Endometrium (tissue), 2 donors: ENCODE measurements around the gene FASN.

ENCODE experiments used
- FAIRE-seq: peaks from 2 replicates; lab custom pipeline; 2012; peaks lifted over from hg19 to GRCh38; lab: Jason Lieb, UNC
- donor health status: control.
- donor health status: control.

FASN gene

GRCh38 chr17:82055965-82056728 lies 41.9 kb downstream of the FASN start:
- FAIRE-seq, result no peak

GRCh38 chr17:82055023-82055964 lies 42.7 kb downstream of the FASN start:
- FAIRE-seq, result no peak

GRCh38 chr17:82054351-82055022 lies 43.5 kb downstream of the FASN start:
- FAIRE-seq, result no peak

DNA sequence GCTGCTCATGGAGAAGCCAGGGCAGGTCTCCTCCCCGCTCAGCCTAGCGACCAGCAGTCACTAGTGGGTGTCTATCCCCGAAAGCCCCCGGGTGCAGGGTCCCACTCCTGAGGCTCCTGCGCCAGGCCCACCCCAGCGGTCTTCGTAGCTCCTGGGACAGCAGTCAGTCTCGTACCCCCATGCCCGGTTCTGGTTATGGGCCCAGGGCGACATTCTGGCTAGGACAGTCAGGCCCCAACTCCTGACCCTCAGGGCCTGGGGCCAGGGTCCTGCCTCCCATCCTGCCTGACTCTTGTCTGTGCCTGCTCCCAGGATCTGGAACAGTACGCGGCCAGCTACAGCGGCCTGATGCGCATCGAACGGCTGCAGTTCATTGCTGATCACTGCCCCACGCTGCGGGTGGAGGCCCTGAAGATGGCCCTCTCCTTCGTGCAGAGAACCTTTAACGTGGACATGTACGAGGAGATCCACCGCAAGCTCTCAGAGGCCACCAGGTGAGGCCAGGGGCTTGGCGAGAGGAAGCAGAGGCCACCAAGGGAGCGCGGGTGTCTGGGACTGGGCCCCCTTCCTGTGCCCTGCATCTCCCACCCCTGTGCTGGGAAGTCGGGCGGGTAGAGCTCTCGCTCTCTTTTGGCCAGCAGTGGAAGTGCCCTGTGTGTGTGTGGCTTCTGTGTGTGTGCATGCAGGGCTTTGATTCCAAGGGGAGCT lies 44.3 kb downstream of the FASN start:
- no peak for FAIRE-seq

GRCh38 chr17:82053130-82053529 lies 44.9 kb downstream of the FASN start:
- no peak for FAIRE-seq

GRCh38 chr17:82052638-82053059 lies 45.4 kb downstream of the FASN start:
- no peak for FAIRE-seq

GRCh38 chr17:82051776-82052637 lies 46.0 kb downstream of the FASN start, which contains the start of the genes GPS1 and RFNG:
GPS1 (plus strand) TSS chr17:82051898; CDS start chr17:82051932, 34 bp downstream.
RFNG (minus strand) TSS chr17:82051811; CDS start chr17:82051766, 45 bp downstream.
- no peak for FAIRE-seq

- FAIRE-seq, result no peak
Observed at GRCh38 chr17:82050761-82051641, 47.0 kb downstream of the FASN start.

DNA sequence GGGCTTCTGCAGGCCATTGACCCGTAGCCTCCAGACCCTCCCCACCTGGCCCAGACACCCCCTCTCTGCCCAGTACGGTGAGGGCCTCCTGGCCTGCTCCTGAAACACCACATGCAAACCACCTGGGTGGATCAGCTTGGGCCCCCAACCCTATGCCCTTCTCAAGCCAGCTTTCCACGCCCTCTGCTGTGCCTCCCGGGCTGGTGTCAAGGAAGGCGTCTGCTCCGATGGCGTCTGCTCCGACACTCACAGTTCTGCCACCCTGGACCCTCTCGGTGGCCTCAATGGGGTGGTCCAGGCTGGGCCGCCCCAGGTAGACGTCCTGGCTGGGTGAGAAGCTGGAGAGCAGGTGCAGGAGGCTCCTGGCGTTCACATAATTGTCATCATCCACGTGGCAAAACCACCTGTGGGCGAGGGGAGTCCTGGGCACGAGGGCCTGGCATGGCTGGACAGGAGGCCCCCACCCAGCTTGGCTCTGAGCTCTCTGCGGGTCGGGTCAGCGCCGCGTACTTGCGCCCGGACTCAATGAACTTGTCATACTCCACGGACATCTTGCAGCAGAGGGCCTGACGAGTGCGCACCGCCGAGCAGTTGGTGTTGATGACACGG lies 47.8 kb downstream of the FASN start:
- FAIRE-seq, result no peak

- no peak for FAIRE-seq
Observed at GRCh38 chr17:82049521-82049971, 48.5 kb downstream of the FASN start.

DNA sequence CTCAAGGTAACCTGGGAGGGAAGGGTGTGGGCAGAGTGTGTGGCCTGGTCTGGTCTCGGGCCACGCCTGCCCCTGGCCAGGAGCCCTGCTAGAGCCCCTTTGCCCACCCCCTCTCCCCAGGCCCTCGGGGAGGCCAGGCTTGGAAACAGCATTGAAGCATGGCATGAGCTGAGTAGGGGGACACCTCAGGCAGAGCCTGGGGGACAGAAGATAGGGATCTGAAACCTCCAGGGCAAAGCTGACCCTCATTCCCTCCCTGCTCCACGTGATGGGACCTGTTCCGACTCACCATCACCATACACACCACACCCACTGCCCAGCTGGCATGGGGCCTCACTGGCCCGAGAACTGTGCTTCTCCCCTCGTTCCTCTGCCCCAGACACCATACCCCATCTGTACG lies 48.9 kb downstream of the FASN start:
- FAIRE-seq, result no peak

GRCh38 chr17:82048571-82048971 lies 49.5 kb downstream of the FASN start:
- no peak for FAIRE-seq

DNA sequence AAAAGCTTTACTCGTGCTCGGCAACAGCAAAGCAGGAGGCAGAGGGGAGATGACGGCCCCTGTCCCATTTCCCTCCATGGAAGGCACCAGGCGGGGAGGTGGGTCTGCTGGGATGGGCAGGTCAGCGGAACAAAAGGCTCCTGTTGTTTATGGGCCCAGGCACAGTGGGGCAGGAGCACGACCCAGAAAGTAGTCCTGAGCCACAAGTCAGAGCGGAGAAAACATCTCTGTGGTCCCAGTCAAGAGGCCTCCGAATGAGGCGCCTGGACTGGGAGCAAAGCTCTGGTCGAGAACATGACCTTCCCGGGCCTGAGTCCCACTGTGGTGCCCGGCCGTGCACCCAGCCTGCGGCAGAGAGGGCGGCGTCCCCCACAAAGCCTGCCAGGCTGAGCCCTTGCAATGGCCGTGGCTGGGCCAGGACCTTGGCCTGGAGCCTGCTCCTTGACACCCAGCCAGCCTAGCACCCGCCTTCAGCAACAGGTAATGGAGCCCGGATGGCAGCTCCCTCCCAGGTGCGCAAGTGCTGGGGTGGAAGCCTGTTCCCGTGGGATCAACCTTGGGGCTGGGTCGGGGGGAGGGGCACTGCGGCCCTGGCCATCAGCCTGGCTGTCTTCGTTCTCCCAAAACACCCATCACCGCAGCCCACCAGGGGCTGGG lies 50.0 kb downstream of the FASN start:
- no peak for FAIRE-seq

GRCh38 chr17:82047379-82047778 lies 50.7 kb downstream of the FASN start:
- no peak for FAIRE-seq

DNA sequence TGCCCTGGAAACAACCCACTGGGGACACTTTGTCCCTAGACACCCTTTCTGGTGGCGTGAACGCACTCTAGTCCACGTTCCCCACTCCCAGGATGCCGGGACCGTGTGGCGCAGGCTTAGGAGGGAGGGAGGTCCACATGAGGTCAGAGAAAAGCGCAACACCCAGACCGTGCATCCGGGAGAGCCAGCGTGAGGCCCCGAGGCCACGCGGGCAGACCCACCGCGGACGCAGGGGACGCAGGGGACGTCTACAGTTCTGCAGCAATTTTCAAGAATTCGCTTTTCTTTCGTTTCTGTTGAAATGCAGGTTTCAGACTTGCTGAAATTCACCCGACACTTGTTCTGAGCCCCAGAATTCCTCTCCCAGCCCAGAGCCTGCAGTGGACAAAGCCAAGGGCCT lies 51.1 kb downstream of the FASN start:
- no peak for FAIRE-seq

- FAIRE-seq, result no peak
Observed at GRCh38 chr17:82045936-82046484, 52.0 kb downstream of the FASN start.

DNA sequence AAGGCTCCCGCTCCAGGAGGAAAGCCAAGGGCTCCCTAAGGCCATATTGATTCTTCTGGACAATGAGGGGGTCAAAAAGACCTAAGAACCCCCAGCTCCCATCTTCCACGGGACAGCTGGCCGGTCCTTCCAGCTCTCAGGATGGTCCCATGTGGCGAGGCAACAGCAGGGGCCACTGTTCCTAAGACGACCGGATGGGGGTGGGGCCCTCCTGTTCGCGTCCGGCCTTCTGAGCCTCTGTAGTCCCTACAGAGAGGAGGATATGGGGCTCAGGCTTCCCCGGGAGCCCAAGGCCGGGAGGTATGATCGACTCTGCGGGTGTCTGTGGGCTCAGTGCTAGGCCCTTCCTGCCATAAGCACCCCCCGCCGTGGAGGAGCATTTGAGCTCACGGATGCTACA lies 54.5 kb downstream of the FASN start:
- FAIRE-seq, result no peak

GRCh38 chr17:82042649-82043048 lies 55.4 kb downstream of the FASN start:
- FAIRE-seq, result no peak
